MM.1S (cell line): ENCODE results near the gene TOP2B.

Experiments
- DNase-seq: peaks from one replicate; pipeline ENCODE4 v3.0.0-alpha.2; 2015
- H2AFZ ChIP-seq: fragments of 300-600 bp; sonication (generic); 2 replicates; pipeline ENCODE4 v1.6.0; 2016; ENCODE audit warnings: antibody characterized with exemption, low read length
- H3F3A ChIP-seq: fragments of 300-600 bp; sonication (generic); 2 replicates; pipeline ENCODE4 v1.6.1; 2016; ENCODE audit warnings: mild to moderate bottlenecking, antibody characterized with exemption, low read length, moderate library complexity, mixed read lengths; ENCODE audit not compliant: insufficient read depth
- H3K27ac ChIP-seq: fragments of 300-600 bp; sonication (generic); 2 replicates; pipeline ENCODE4 v1.5.1; 2016; ENCODE audit warnings: mild to moderate bottlenecking, low read length
- H3K27me3 ChIP-seq: fragments of 300-600 bp; sonication (generic); replicated peaks from 2 replicates; pipeline ENCODE4 v1.6.0; 2016; ENCODE audit warnings: low read length; ENCODE audit not compliant: insufficient read depth
- H3K36me3 ChIP-seq: fragments of 300-600 bp; sonication (generic); replicated peaks from 2 replicates; pipeline ENCODE4 v1.6.1; 2016; ENCODE audit warnings: mild to moderate bottlenecking, low read length, mixed read lengths; ENCODE audit not compliant: insufficient read depth
- H3K4me1 ChIP-seq: fragments of 300-600 bp; sonication (generic); 2 replicates; pipeline ENCODE4 v1.6.1; 2016; ENCODE audit warnings: low read length, mixed read lengths
- H3K4me2 ChIP-seq: fragments of 300-600 bp; sonication (generic); 2 replicates; pipeline ENCODE4 v1.6.0; 2016; ENCODE audit warnings: low read depth, low read length
- H3K4me3 ChIP-seq: fragments of 300-600 bp; sonication (generic); 2 replicates; pipeline ENCODE4 v1.5.1; 2016; ENCODE audit warnings: low read length, mixed read lengths
- H3K79me2 ChIP-seq: fragments of 300-600 bp; sonication (generic); 2 replicates; pipeline ENCODE4 v1.6.1; 2016; ENCODE audit warnings: mixed run types, low read length, mixed read lengths
- H3K9ac ChIP-seq: fragments of 300-600 bp; sonication (generic); 2 replicates; pipeline ENCODE4 v1.6.1; 2016; ENCODE audit warnings: low read length, mixed read lengths
- H3K9me2 ChIP-seq: fragments of 300-600 bp; sonication (generic); replicated peaks from 2 replicates; pipeline ENCODE4 v1.6.1; 2016; ENCODE audit warnings: mild to moderate bottlenecking, low read length, mixed read lengths; ENCODE audit not compliant: insufficient read depth
- H3K9me3 ChIP-seq: fragments of 300-600 bp; sonication (generic); replicated peaks from 2 replicates; pipeline ENCODE4 v1.6.1; 2016; ENCODE audit warnings: mild to moderate bottlenecking, low read length, mixed read lengths; ENCODE audit not compliant: insufficient read depth
- H4K20me1 ChIP-seq: fragments of 300-600 bp; sonication (generic); 2 replicates; pipeline ENCODE4 v1.6.1; 2016; ENCODE audit warnings: mild to moderate bottlenecking, low read length, moderate library complexity, mixed read lengths; ENCODE audit not compliant: insufficient read depth
- CTCF ChIP-seq: fragments of 300-600 bp; sonication (generic); IDR thresholded peaks from 2 replicates; pipeline ENCODE4 v1.5.1; 2016; ENCODE audit warnings: antibody characterized with exemption, low read length, mixed read lengths
- EZH2 ChIP-seq: fragments of 300-600 bp; sonication (generic); optimal IDR thresholded peaks from 2 replicates; pipeline ENCODE3; 2017; ENCODE audit warnings: low read depth, mild to moderate bottlenecking, antibody characterized with exemption, low read length, mixed read lengths
- EZH2phosphoT487 ChIP-seq: fragments of 300-600 bp; sonication (generic); IDR thresholded peaks from 2 replicates; pipeline ENCODE4 v1.6.1; 2018; ENCODE audit warnings: antibody characterized with exemption, low read length

Gene TOP2B

GRCh38 chr3:25587526-25587925, 77.2 kb downstream of the TOP2B start:
- Histone ChIP-seq H2AFZ (no peak overlapping the region), H3K79me2 (no peaks in the 10 kb centered on the region), H3F3A (no peaks in the 10 kb centered on the region), H3K27ac (no peak overlapping the region), H3K4me3 (no peak overlapping the region), H4K20me1 (no peaks in the 10 kb centered on the region), H3K4me1 (no peaks in the 10 kb centered on the region), H3K36me3 (no peaks in the 10 kb centered on the region), H3K9ac (no peak overlapping the region), H3K4me2 (no peak overlapping the region), H3K27me3 (no peaks in the 10 kb centered on the region), H3K9me2 (no peaks in the 10 kb centered on the region), H3K9me3 (no peaks in the 10 kb centered on the region)
- TF ChIP-seq EZH2, result no peak
- DNase-seq, result no peak

- no peak overlapping the region for H3K27ac ChIP-seq
- H3K9me2 ChIP-seq, result no peaks in the 10 kb centered on the region
- H3K4me1 ChIP-seq, result no peaks in the 10 kb centered on the region
- no peak overlapping the region for H3K4me2 ChIP-seq
- no peaks in the 10 kb centered on the region for H3F3A ChIP-seq
- no peak overlapping the region for H3K4me3 ChIP-seq
- H3K36me3 ChIP-seq, result no peaks in the 10 kb centered on the region
- no peak overlapping the region for H3K9ac ChIP-seq
- no peaks in the 10 kb centered on the region for H3K79me2 ChIP-seq
- no peaks in the 10 kb centered on the region for H3K9me3 ChIP-seq
- TF ChIP-seq EZH2phosphoT487, result no peak
- no peak for TF ChIP-seq EZH2
- no peak for TF ChIP-seq CTCF
- H4K20me1 ChIP-seq, result no peaks in the 10 kb centered on the region
- DNase-seq, result peak; percentile 14
- no peaks in the 10 kb centered on the region for H3K27me3 ChIP-seq
- no peak overlapping the region for H2AFZ ChIP-seq
These were observed 77.6 kb downstream of the TOP2B start for GRCh38 chr3:25587094-25587493.

- H3K9me3 ChIP-seq, result no peaks in the 10 kb centered on the region
- DNase-seq, result no peak
- no peak overlapping the region for H3K4me2 ChIP-seq
- H3K79me2 ChIP-seq, result no peaks in the 10 kb centered on the region
- TF ChIP-seq EZH2 (no peak), CTCF (no peak), EZH2phosphoT487 (no peak)
- no peak overlapping the region for H2AFZ ChIP-seq
- H3K27me3 ChIP-seq, result no peaks in the 10 kb centered on the region
- H3K4me3 ChIP-seq, result no peak overlapping the region
- H3K9me2 ChIP-seq, result no peaks in the 10 kb centered on the region
- no peak overlapping the region for H3K27ac ChIP-seq
- H4K20me1 ChIP-seq, result no peaks in the 10 kb centered on the region
- no peaks in the 10 kb centered on the region for H3F3A ChIP-seq
- no peaks in the 10 kb centered on the region for H3K4me1 ChIP-seq
- H3K36me3 ChIP-seq, result no peaks in the 10 kb centered on the region
- H3K9ac ChIP-seq, result no peak overlapping the region
These were observed 78.2 kb downstream of the TOP2B start for GRCh38 chr3:25586553-25586952.

- TF ChIP-seq EZH2phosphoT487 (no peak), CTCF (no peak), EZH2 (no peak)
- H3K4me1 ChIP-seq, result no peaks in the 10 kb centered on the region
- H3K36me3 ChIP-seq, result no peaks in the 10 kb centered on the region
- no peak overlapping the region for H3K4me3 ChIP-seq
- H3K79me2 ChIP-seq, result no peaks in the 10 kb centered on the region
- no peak overlapping the region for H2AFZ ChIP-seq
- no peak for DNase-seq
- H3K9me2 ChIP-seq, result no peaks in the 10 kb centered on the region
- no peaks in the 10 kb centered on the region for H3F3A ChIP-seq
- H4K20me1 ChIP-seq, result no peaks in the 10 kb centered on the region
- no peaks in the 10 kb centered on the region for H3K9me3 ChIP-seq
- H3K4me2 ChIP-seq, result no peak overlapping the region
- no peak overlapping the region for H3K9ac ChIP-seq
- H3K27me3 ChIP-seq, result no peaks in the 10 kb centered on the region
- H3K27ac ChIP-seq, result no peak overlapping the region
These were observed 78.6 kb downstream of the TOP2B start for GRCh38 chr3:25586167-25586505.
